HPDE6-E6E7 (cell line): ENCODE results near the gene KLHL25.
A peak's percentile ranks its signal among the peaks of the same experiment; 100 is the strongest.

ENCODE experiments used
- DNase-seq: peaks from one replicate; pipeline ENCODE4 v3.0.0; 2011; ENCODE audit warnings: missing footprints; ENCODE audit errors: extremely low spot score

The KLHL25 gene

DNA sequence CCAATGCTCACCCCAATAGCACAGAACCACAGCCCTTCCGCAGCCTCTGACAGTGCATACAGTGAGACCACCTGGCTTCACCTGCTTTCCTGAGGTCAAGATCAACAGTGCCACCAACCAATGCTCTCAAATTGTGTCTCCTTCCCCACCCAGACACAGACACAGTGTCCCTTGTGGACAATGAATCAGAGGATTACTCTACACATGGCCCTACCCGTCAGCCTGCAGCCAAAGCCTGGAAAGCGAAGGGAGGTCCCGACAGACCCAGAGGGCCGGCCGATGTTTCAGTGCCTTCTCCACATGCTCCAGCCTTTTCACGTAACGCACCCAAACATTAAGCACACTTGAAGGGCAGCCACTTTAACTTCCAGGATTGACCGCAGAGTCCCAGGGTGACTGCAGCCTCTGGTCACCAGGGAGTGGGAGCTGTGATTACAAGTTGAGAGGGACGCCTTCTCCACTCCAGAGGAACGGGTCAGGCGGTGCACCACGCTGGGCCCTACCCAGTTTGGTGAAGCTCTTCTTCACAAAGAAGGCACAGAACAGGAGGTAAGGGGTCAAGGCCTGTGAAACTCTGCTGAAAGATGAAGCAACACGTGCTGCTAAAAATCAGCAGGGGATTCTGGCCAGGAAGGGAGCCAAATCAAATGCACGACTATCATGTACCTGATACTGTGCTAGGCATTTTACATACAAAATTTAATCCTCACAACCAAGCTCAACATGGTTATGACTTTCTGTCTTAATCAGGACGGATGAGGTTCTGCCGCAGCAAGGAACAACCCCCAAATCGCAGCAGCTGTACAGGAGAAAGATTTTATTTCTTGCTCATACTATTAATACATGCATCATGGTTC, 17.2 kb downstream of the KLHL25 start:
- no peak for DNase-seq

DNA sequence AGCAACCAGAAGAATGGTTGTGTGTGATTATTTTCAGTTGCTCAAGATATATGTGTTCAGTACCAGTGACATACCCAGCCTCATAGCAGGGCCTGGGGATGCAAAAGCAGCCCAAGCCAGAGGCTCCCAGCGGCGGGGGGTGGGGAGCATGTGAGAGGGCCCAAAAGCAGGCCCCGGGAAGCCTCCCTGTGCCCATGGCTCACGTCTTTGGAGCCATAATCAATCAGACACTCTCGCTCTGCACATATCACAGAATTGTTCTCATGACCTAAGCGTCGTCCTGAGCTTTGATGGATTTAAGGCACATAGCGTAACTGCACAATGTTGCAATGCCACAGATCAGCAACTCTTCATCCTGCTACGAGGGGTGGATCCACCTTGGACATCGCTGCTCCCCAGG, 20.8 kb downstream of the KLHL25 start:
- no peak for DNase-seq

DNA sequence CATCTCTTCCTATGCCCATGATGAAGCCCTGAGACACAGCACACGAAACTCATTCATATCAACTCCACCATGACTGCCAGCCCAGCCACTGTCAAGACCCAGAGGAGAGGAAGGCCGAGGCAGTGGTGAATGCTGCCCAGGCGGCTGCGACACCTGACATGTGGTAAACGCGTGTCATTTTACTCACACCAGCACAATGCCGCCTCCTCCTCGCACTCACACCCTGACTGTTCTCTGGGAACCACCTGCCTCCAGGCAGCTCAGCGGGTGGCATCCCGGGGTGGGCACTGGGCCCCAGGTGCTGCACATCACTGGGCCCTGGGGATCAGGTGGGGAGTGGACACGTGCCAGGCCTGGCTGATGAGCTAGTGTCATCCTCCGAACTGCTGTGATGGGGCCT, 21.5 kb downstream of the KLHL25 start:
- DNase-seq = no peak

DNA sequence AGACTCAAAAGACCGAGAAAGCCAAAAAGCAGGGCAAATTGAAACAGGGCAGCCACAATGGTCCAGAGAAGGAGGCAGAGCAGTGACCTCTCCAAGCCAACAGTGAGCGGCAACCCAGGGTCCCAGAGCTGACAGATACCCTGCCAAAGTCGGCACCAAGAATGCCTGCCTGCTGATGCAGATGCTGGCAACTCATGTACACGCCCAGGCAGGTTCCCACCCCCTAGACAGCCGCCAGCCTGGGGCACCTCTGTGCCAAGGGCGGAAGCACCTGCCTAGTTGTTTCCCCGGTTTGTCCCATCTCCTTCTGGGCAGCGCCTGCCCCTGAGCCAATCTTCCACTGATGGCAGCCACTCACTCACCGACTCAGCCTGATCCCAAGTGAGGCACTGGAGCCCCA, 22.1 kb downstream of the KLHL25 start:
- peak; percentile 62 for DNase-seq

- no peak for DNase-seq
Observed at GRCh38 chr15:85771781-85772445, 22.8 kb downstream of the KLHL25 start.

DNA sequence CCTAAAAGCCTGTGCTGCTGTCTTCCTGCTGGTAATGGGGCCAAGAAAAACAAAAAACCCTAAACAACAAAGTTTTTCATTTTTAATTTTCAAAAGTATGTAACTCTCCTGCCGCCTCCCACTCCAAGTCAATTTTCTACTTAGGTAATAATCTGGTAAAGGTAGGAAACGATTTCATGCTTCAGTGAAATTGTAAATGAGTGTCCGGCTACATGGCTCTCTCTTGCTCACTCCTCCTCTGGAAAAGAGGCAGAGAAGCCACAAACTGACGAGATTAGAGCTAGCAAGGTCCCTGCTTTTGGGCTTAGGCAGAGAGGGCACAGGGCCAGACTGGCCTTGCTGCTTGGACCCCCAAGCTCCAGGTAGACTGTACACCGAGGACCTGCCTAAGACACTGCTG, 23.5 kb downstream of the KLHL25 start:
- DNase-seq = no peak

DNA sequence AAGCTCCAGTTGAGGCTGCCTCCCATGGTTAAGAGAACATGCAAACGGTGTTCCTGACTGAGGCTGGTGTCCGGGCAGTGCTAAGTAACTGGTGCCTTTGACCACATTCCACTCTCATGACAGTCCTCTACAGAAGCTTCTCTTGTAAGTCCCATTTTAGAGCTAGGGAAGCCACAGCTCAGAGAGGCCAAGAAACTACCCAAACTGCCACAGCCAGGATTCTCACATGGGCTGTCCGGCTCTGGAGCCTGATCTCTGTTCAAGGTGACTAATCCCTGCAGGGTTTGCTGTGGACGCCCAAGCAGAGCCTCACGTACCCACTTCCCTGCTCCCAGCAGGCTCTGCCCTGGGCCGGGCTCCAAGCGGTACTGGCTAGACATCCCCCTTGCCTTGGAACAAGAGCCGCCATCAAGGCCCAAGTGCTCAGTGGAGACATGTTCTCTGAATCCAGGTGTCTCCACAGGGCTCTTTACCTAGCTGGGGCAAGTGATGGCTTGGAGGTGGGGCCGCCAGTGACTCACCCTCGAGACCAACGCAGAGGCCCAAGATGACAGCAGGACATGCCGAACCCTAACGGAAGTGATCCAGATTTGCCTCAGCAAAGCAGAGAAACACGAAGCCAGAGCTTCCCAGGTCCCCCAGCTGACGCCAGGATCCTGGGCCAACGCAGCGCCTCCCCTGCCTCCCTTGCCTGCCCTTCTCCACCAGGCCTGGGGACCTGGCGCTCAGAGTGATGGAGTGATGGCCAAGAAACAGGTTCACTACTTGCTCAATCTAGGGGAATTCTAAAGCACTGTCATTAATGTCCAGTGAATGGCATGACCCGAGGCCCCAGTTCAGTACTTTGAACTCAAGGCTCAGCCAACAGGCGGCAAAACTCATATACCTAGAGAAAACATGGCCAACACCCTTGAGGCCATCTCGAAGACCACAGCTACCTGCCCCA, 24.4 kb downstream of the KLHL25 start:
- DNase-seq = peak; percentile 58

DNA sequence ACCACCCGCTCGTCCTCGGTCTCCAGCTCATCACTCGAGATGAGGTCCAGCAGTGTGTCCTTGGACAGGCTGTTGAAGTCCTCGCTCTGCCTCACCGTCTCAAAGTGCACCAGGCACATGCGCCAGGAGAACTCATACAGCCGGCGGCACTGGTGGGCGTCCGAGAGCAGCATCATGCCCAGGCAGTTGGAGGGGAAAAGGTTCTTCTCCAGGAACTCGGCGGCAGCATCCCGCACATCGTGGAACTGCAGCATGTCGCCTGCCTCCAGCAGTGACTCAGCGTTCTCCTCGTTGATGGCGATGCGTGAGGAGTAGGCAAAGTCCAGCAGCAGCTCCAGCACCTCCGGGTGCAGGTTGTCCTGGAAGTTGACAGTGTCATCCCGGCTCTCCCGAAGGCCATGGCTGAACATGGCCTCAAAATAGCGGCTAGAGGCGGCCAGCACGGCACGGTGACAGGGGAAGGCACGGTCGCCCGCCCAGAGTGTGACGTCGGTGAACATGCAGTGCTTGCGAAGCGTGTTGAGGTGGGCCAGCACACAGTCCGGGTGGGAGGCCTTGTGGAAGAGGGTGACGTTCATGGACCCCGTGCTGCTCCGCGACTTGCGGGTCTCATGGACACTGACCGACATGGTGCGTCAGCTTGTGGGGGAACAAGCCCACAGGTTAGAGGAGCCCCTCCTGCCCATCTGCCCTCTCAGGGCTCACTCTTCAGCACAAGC, 25.4 kb downstream of the KLHL25 start:
- no peak for DNase-seq

- DNase-seq = no peak
Observed at GRCh38 chr15:85768595-85769168, 26.0 kb downstream of the KLHL25 start.

- DNase-seq = no peak
Observed at GRCh38 chr15:85767785-85768529, 26.8 kb downstream of the KLHL25 start.

GRCh38 chr15:85766001-85766831, 28.5 kb downstream of the KLHL25 start:
- no peak for DNase-seq

DNA sequence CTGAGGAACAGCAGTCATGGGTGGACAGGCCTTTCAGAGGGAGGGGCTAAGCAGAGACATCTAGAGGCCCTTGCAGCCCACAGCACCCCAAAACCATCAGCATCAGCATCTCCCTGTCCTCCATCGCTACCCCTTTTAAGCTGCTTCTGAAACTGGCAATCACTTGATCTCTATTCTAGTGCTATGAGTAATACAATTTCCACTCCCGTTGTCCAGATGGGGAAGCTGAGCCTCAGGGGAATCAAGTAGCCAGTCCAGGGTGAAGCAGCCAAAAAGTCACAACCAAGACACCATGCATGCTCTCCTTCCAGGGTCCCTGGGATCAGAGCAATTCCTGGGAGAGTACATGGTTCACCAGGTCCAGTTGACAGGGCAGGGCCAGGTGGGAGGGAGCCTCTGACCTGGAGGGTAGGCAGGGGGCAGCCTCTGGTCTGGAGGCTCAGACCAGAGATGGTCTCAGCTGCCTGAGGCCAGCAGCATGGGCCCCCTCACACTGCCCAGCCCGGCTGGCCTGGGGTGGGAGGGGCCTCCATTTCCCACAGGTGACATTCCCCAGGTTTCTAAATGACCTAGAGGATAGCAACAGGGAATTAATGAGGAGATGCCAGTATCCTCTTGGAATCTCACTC, 30.0 kb downstream of the KLHL25 start:
- DNase-seq = no peak

DNA sequence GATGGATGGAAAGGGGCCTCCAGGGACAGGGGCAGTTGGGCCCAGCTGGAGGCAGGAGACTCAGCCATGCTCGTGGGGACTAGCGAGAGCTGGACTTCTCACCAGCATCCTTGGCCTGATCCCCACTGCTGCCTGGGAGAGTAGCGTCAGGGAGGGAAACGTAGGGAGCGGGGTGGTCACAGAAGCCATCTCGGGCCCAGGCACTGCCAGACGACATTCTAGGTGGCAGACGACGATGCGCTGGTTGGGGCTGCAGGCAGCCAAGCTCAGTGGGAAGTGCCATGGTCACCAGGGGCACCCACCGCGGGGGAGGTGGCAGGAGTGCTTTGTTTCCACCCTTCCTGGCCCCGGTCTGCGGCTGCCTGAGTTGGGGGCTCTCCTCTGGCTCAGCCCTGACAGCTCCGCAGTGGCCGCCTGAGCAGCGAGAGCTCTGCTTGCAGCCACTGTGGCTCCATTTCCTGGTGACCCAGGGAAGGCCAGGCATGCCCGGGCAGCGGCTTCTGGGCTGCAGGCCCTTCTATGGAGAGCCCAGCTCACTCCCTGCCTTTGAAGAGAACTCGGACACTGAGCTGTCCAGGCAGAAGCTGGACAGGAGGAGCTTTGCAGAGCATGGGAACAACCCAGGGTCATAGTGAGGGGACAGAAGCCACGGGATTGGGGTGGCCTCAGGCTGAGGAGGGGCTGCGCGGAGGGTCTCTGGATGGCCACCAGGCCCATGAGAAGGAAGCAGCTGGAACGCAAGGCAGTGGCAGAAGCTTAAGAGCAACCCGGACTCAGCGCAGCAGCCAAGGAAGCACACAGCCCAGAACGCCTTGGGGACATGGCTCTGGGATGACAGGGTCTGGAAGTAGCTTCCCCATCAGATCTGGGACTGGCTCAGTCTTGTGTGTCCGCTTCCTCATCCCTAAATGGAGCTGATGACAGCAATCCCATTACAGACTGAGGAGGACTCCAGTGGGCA, 30.8 kb downstream of the KLHL25 start:
- DNase-seq = no peak

GRCh38 chr15:85763157-85763556, 31.6 kb downstream of the KLHL25 start:
- no peak for DNase-seq

- no peak for DNase-seq
Observed at GRCh38 chr15:85762756-85763127, 32.0 kb downstream of the KLHL25 start.

DNA sequence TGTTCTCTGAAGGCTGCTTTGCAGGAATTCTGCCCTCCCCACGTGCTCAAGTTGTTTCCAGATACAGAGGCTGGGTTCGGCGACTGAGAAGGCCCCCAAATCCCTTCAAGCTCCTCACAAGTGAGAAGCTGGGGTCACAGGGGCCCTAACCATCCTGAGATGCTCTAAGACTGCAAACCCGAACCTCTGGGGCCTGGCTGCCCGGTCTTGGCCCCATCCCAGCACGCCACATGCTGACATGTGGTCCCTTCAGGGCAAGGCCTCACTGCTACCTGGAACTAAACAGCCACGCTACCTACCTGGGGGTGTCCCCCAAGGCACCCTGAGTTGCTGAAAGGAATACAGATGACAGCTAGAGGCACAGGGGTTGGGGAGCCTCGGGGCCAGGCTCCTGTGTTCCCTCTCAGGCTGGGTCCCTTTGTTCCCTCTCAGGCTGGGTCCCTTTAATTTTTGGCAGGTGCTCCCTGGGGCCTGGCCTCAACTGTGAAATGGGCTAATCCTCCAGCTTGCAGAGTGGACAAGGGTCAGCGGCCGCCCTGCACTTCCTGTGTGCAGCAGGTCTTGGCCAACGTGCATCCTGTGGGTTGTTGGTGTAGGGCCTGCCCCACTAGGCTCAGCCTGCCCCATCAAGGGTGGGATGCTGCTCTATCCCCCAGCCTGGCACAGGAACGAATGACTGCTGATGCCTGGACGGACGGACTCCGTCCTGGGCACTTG, 32.5 kb downstream of the KLHL25 start:
- no peak for DNase-seq

DNA sequence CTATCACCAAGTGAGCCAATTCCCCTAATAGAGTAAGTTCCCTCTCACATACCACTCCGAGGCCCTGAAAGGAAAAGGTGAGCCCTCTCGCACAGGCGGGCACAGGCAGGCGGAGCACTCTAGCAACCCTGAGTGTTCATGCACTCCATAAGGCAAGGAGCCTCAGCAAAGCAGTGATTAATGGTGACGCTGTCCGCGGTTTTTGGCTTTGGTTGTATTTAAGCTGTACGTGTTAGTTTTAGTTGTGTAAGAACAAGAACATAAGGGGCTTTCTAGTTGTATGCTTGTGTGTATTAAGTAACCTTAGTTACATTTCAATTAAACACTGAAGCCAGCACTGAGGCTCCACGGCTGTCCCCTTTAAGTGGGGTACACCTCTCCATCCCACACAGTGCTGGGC, 33.1 kb downstream of the KLHL25 start:
- DNase-seq = peak; percentile 63
